Mesendoderm (in vitro differentiated cells): Measurements from ENCODE around the gene DCX.

ENCODE experiments used
- DNase-seq: peaks from one replicate; pipeline ENCODE4 v3.0.0; 2013
- H2AK5ac ChIP-seq: 2 replicates; pipeline ENCODE4 v1.6.1; 2013; ENCODE audit warnings: low read length, inconsistent platforms
- H2BK120ac ChIP-seq: 2 replicates; pipeline ENCODE4 v1.6.1; 2013; ENCODE audit warnings: low read depth, mild to moderate bottlenecking, low read length, moderate library complexity, mixed read lengths
- H2BK15ac ChIP-seq: replicated peaks from 2 replicates; pipeline ENCODE4 v1.6.1; 2013; ENCODE audit warnings: low read depth, mild to moderate bottlenecking, moderate library complexity
- H2BK5ac ChIP-seq: 2 replicates; pipeline ENCODE4 v1.6.1; 2013; ENCODE audit warnings: low read length, inconsistent platforms
- H3K18ac ChIP-seq: 2 replicates; pipeline ENCODE4 v1.6.1; 2013; ENCODE audit warnings: mild to moderate bottlenecking, low read length, mixed read lengths
- H3K23ac ChIP-seq: one replicate; pipeline ENCODE4 v1.6.1; 2013; ENCODE audit warnings: low read length
- H3K27ac ChIP-seq: 2 replicates; pipeline ENCODE4 v1.5.1; 2013; ENCODE audit warnings: low read depth, mild to moderate bottlenecking, inconsistent platforms, low read length, moderate library complexity
- H3K27me3 ChIP-seq: 2 replicates; pipeline ENCODE4 v1.6.1; 2013; ENCODE audit warnings: low read length, control low read depth, mild to moderate bottlenecking, inconsistent platforms; ENCODE audit not compliant: insufficient read depth, poor library complexity
- H3K36me3 ChIP-seq: 2 replicates; pipeline ENCODE4 v1.6.1; 2013; ENCODE audit warnings: low read length, inconsistent platforms; ENCODE audit not compliant: control insufficient read depth, insufficient read depth
- H3K4ac ChIP-seq: one replicate; pipeline ENCODE4 v1.6.1; 2013; ENCODE audit warnings: low read depth, mild to moderate bottlenecking, low read length, moderate library complexity
- H3K4me1 ChIP-seq: 2 replicates; pipeline ENCODE4 v1.6.1; 2013; ENCODE audit warnings: low read depth, low read length, inconsistent platforms; ENCODE audit not compliant: control insufficient read depth
- H3K4me2 ChIP-seq: 2 replicates; pipeline ENCODE4 v1.6.1; 2013; ENCODE audit warnings: low read length
- H3K4me3 ChIP-seq: 2 replicates; pipeline ENCODE4 v1.5.1; 2013; ENCODE audit warnings: mild to moderate bottlenecking, low read length
- H3K56ac ChIP-seq: one replicate; pipeline ENCODE4 v1.6.1; 2013; ENCODE audit warnings: low read length
- H3K79me1 ChIP-seq: 2 replicates; pipeline ENCODE4 v1.6.1; 2013; ENCODE audit warnings: low read length, inconsistent platforms
- H3K79me2 ChIP-seq: 2 replicates; pipeline ENCODE4 v1.6.1; 2013; ENCODE audit warnings: mild to moderate bottlenecking, low read length; ENCODE audit not compliant: control insufficient read depth, insufficient read depth
- H3K9ac ChIP-seq: 2 replicates; pipeline ENCODE4 v1.6.1; 2013; ENCODE audit warnings: low read length, inconsistent platforms
- H4K5ac ChIP-seq: one replicate; pipeline ENCODE4 v1.6.1; 2013; ENCODE audit warnings: low read length
- H4K8ac ChIP-seq: one replicate; pipeline ENCODE4 v1.6.1; 2013; ENCODE audit warnings: low read depth, mild to moderate bottlenecking, control low read depth, low read length, moderate library complexity
- WGBS: extraction: QIAGEN DNeasy Blood & Tissue Kit; methylation state at CpG from one replicate; pipeline ENCODE4 v1.1.7; 2013; ENCODE audit warnings: low lambda C conversion rate, missing lambda C conversion rate; ENCODE audit not compliant: insufficient coverage; ENCODE audit errors: extremely low coverage; 5-methylcytosine and 5-hydroxymethylcytosine counted together

Gene DCX

DNA sequence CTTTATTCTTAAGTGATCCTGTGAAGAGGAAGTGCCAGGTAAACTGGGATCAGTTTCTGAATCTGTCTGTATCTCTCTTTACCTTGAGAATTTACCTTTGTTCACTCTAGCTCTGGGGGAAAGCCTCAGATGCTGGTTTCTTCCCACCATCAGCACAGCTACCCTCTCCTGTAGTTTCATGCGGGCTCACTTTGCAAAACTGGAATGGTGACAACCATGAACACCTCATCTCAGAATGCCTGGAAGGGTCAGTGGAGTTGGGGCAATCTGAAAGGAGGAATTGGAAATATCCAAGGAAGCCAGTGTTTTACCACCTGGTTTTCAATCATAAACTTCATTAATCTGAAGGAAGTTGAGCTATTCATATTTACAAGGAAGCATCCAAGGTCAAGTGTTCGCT, 30.8 kb upstream of the DCX start:
- Histone ChIP-seq H3K79me1 (no peaks in the 10 kb centered on the region), H3K79me2 (no peaks in the 10 kb centered on the region), H2BK15ac (no peak overlapping the region), H3K23ac (no peak overlapping the region), H4K5ac (no peak overlapping the region), H4K8ac (no peak overlapping the region), H2BK5ac (no peak overlapping the region), H3K4me1 (no peaks in the 10 kb centered on the region), H3K4me3 (no peak overlapping the region), H3K36me3 (no peaks in the 10 kb centered on the region), H3K4me2 (no peak overlapping the region), H2AK5ac (no peak overlapping the region), H3K27ac (no peak overlapping the region), H3K18ac (no peak overlapping the region), H2BK120ac (no peak overlapping the region), H3K4ac (no peak overlapping the region), H3K9ac (no peak overlapping the region), H3K56ac (no peak overlapping the region), H3K27me3 (no peaks in the 10 kb centered on the region)
- no peak for DNase-seq
- no CpG with 5 or more reads among the region's 2 CpGs for WGBS

- Histone ChIP-seq H4K8ac (no peak overlapping the region), H2BK120ac (no peak overlapping the region), H3K4me1 (no peaks in the 10 kb centered on the region), H2BK5ac (no peak overlapping the region), H3K79me2 (no peaks in the 10 kb centered on the region), H3K4ac (no peak overlapping the region), H3K79me1 (no peaks in the 10 kb centered on the region), H3K36me3 (no peaks in the 10 kb centered on the region), H3K9ac (no peak overlapping the region), H3K4me3 (no peak overlapping the region), H2BK15ac (no peak overlapping the region), H3K18ac (no peak overlapping the region), H2AK5ac (no peak overlapping the region), H3K27me3 (no peaks in the 10 kb centered on the region), H3K4me2 (no peak overlapping the region), H4K5ac (no peak overlapping the region), H3K27ac (no peak overlapping the region), H3K23ac (no peak overlapping the region), H3K56ac (no peak overlapping the region)
- no CpG with 5 or more reads among the region's 1 CpG for WGBS
- DNase-seq = no peak
Measured at GRCh38 chrX:111435469-111435868, 23.5 kb upstream of the DCX start.

DNA sequence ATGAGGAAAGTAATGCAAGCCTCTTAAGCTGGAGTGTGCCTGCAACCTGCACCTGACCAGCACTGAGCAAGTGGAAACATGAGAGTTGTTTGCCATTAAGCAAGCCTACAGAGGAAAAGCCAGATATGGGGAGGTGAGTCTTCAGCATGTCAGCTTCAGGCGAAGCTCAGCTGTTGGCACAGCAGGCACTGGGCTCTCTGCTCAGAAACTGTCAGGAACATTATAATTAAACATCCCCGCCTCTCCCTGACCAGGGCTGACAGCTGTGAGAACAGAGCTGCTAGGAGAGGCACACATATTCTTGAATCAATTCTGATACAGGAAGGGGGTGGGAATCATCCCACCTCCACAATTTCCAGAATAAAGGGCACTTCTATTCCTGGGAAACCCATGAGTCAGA, 19.0 kb upstream of the DCX start:
- Histone ChIP-seq H2BK15ac (no peak overlapping the region), H3K79me1 (no peaks in the 10 kb centered on the region), H3K23ac (no peak overlapping the region), H3K4me3 (no peak overlapping the region), H3K18ac (no peak overlapping the region), H3K27me3 (no peaks in the 10 kb centered on the region), H3K4me1 (no peaks in the 10 kb centered on the region), H3K56ac (no peak overlapping the region), H3K36me3 (no peaks in the 10 kb centered on the region), H3K79me2 (no peaks in the 10 kb centered on the region), H4K8ac (no peak overlapping the region), H3K4ac (no peak overlapping the region), H4K5ac (no peak overlapping the region), H3K27ac (no peak overlapping the region), H3K4me2 (no peak overlapping the region), H2BK120ac (no peak overlapping the region), H2AK5ac (no peak overlapping the region), H2BK5ac (no peak overlapping the region), H3K9ac (no peak overlapping the region)
- no CpG with 5 or more reads among the region's 2 CpGs for WGBS
- no peak for DNase-seq

- Histone ChIP-seq H2AK5ac (no peak overlapping the region), H3K9ac (no peak overlapping the region), H3K4ac (no peak overlapping the region), H3K18ac (no peak overlapping the region), H3K23ac (no peak overlapping the region), H2BK120ac (no peak overlapping the region), H3K56ac (no peak overlapping the region), H3K36me3 (no peaks in the 10 kb centered on the region), H3K27me3 (no peaks in the 10 kb centered on the region), H3K27ac (no peak overlapping the region), H4K5ac (no peak overlapping the region), H2BK15ac (no peak overlapping the region), H3K4me2 (no peak overlapping the region), H4K8ac (no peak overlapping the region), H3K4me3 (no peak overlapping the region), H3K79me2 (no peaks in the 10 kb centered on the region), H3K4me1 (peaks cover 2% of the 10 kb centered on the region), H2BK5ac (no peak overlapping the region), H3K79me1 (no peaks in the 10 kb centered on the region)
- no CpG with 5 or more reads among the region's 2 CpGs for WGBS
- peak; percentile 12 for DNase-seq
Measured at GRCh38 chrX:111411557-111411956, 435 bp downstream of the DCX start.

DNA sequence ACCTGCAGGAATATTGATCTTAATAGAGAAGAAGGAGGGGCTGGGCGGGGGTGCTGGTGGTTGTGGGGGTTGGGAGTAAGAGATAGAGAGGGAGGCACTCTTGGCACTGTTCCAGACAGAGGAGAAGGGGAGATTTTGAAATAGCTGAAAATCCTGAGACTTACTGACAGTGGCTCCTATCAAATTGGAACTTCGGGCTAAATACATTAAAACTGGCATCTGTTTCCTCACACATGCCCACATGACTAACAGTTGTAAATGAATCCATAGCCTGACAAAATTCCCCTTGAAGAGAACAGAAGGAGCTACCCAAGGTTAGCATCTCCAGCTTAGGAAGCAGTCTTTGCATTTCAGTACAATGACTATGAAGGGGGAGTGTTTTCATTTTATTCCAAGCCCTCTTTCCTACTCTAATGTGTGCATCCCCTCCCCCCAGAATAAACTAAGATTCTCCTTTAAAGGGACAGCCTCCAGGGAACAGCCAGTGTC, 1.4 kb downstream of the DCX start:
- H4K8ac ChIP-seq = no peak overlapping the region
- H3K79me2 ChIP-seq = no peaks in the 10 kb centered on the region
- no peak overlapping the region for H3K18ac ChIP-seq
- no peak overlapping the region for H3K27ac ChIP-seq
- no peak overlapping the region for H3K23ac ChIP-seq
- no peak overlapping the region for H4K5ac ChIP-seq
- H3K56ac ChIP-seq = no peak overlapping the region
- peaks cover 2% of the 10 kb centered on the region for H3K4me1 ChIP-seq
- H3K4me3 ChIP-seq = no peak overlapping the region
- no peaks in the 10 kb centered on the region for H3K36me3 ChIP-seq
- no peak overlapping the region for H3K4me2 ChIP-seq
- no peak overlapping the region for H2BK15ac ChIP-seq
- H3K4ac ChIP-seq = no peak overlapping the region
- DNase-seq = no peak
- H2BK120ac ChIP-seq = no peak overlapping the region
- no peaks in the 10 kb centered on the region for H3K79me1 ChIP-seq
- no peaks in the 10 kb centered on the region for H3K27me3 ChIP-seq
- H3K9ac ChIP-seq = no peak overlapping the region
- WGBS = no CpG with 5 or more reads among the region's 2 CpGs
- H2AK5ac ChIP-seq = no peak overlapping the region
- H2BK5ac ChIP-seq = no peak overlapping the region

DNA sequence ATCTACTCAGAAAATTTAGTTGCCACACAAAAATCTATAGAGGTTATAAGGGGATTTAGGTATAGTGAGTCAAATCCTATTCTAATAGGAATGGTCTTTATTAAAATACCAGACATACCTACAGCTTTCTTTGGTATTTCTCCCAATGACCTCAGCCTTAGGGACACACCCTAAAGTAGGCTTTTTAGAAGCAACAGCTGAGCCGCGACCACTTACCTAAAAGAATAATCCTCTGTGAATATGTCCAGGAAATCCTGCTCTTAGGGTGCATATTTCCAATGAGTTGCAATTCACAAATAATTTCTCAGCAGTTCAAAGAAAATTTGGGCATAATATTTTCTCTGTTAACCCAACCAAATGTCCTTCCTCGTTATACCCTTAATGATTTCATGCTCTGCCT, 2.7 kb downstream of the DCX start:
- Histone ChIP-seq H4K8ac (no peak overlapping the region), H3K9ac (no peak overlapping the region), H4K5ac (no peak overlapping the region), H3K79me1 (no peaks in the 10 kb centered on the region), H3K27me3 (no peaks in the 10 kb centered on the region), H2BK120ac (no peak overlapping the region), H3K36me3 (no peaks in the 10 kb centered on the region), H3K56ac (no peak overlapping the region), H2BK5ac (no peak overlapping the region), H3K4ac (no peak overlapping the region), H3K4me2 (no peak overlapping the region), H3K79me2 (no peaks in the 10 kb centered on the region), H3K27ac (no peak overlapping the region), H3K4me3 (no peak overlapping the region), H3K18ac (no peak overlapping the region), H2AK5ac (no peak overlapping the region), H3K23ac (no peak overlapping the region), H3K4me1 (peaks cover 2% of the 10 kb centered on the region), H2BK15ac (no peak overlapping the region)
- no peak for DNase-seq
- no CpG with 5 or more reads among the region's 3 CpGs for WGBS
